ENCODE data around the gene OMP. TPM values are rescaled to one million over a fixed set of nuclear protein-coding genes. Genes with fewer than 3 reads are reported as not detected.

The OMP gene
- total RNA-seq, 2 experiments from 2014 or later, result not detected

GRCh38 chr11:77071671-77072605, 30.7 kb upstream of the OMP start:
- intact Hi-C loops (cut with micrococcal nuclease), result no loop called here

GRCh38 chr11:77072851-77073327, 29.8 kb upstream of the OMP start:
- H3K36me3 Mint-ChIP-seq (ENCODE audit: low read depth), result no peaks in the 10 kb centered on the region
- H3K9me3 Mint-ChIP-seq, result no peaks in the 10 kb centered on the region
- no peak overlapping the region for H3K4me3 Mint-ChIP-seq
- intact Hi-C loops (cut with micrococcal nuclease), result no loop called here
- H3K27ac Mint-ChIP-seq, result no peak overlapping the region
- peaks cover 16% of the 10 kb centered on the region for H3K4me1 Mint-ChIP-seq (ENCODE audit: low read depth)
- no peaks in the 10 kb centered on the region for H3K27me3 Mint-ChIP-seq (ENCODE audit: low read depth)
- CTCF ChIA-PET, result interaction anchor here (1.0 to 4.1 kb wide), 2 partner anchors 10 to 18 kb away, joined by 4 to 19 read pairs; no protein-coding TSS in a partner anchor
- DNase-seq, result no peak

More at GRCh38 chr11:77071671-77072605, 30.7 kb upstream of the OMP start:
- CTCF ChIA-PET, result interaction anchor here (4.1 kb wide), 1 partner anchor 19 kb away, joined by 19 read pairs; no protein-coding TSS in a partner anchor
- H3K9me3 Mint-ChIP-seq, result no peaks in the 10 kb centered on the region
- no peak overlapping the region for H3K27ac Mint-ChIP-seq
- H3K4me3 Mint-ChIP-seq, result no peak overlapping the region
- no peaks in the 10 kb centered on the region for H3K36me3 Mint-ChIP-seq (ENCODE audit: low read depth)
- no peak for DNase-seq
- H3K27me3 Mint-ChIP-seq (ENCODE audit: low read depth), result no peaks in the 10 kb centered on the region
- H3K4me1 Mint-ChIP-seq (ENCODE audit: low read depth), result peaks cover 20% of the 10 kb centered on the region

GRCh38 chr11:77073328-77074001, 29.2 kb upstream of the OMP start:
- Mint-ChIP-seq H3K27me3 (ENCODE audit: low read depth) (no peaks in the 10 kb centered on the region), H3K9me3 (peaks cover 3% of the 10 kb centered on the region), H3K4me1 (ENCODE audit: low read depth) (peaks cover 13% of the 10 kb centered on the region), H3K4me3 (no peak overlapping the region), H3K36me3 (ENCODE audit: low read depth) (no peaks in the 10 kb centered on the region), H3K27ac (no peak overlapping the region)
- CTCF ChIA-PET, result interaction anchor here (1.0 to 4.1 kb wide), 2 partner anchors 9 to 18 kb away, joined by 4 to 19 read pairs; no protein-coding TSS in a partner anchor
- no peak for DNase-seq
- intact Hi-C loops (cut with micrococcal nuclease), result no loop called here

GRCh38 chr11:77074205-77074604, 28.4 kb upstream of the OMP start:
- no peak overlapping the region for H3K4me3 Mint-ChIP-seq
- H3K9me3 Mint-ChIP-seq, result peaks cover 6% of the 10 kb centered on the region
- intact Hi-C loops (cut with micrococcal nuclease), result no loop called here
- no peaks in the 10 kb centered on the region for H3K36me3 Mint-ChIP-seq (ENCODE audit: low read depth)
- H3K4me1 Mint-ChIP-seq (ENCODE audit: low read depth), result peaks cover 13% of the 10 kb centered on the region
- no peak for DNase-seq
- H3K27me3 Mint-ChIP-seq (ENCODE audit: low read depth), result no peaks in the 10 kb centered on the region
- CTCF ChIA-PET, result interaction anchor here (4.1 kb wide), 1 partner anchor 17 kb away, joined by 19 read pairs; no protein-coding TSS in a partner anchor
- no peak overlapping the region for H3K27ac Mint-ChIP-seq

- no peak overlapping the region for H3K27ac Mint-ChIP-seq
- no peak for DNase-seq
- no peaks in the 10 kb centered on the region for H3K27me3 Mint-ChIP-seq (ENCODE audit: low read depth)
- no peak overlapping the region for H3K4me3 Mint-ChIP-seq
- intact Hi-C loops (cut with micrococcal nuclease), result no loop called here
- no peaks in the 10 kb centered on the region for H3K36me3 Mint-ChIP-seq (ENCODE audit: low read depth)
- peaks cover 6% of the 10 kb centered on the region for H3K9me3 Mint-ChIP-seq
- H3K4me1 Mint-ChIP-seq (ENCODE audit: low read depth), result peaks cover 13% of the 10 kb centered on the region
- CTCF ChIA-PET, result interaction anchor here (0.8 to 4.1 kb wide), 2 partner anchors 16 to 26 kb away, joined by 4 to 19 read pairs; no protein-coding TSS in a partner anchor
Measured at GRCh38 chr11:77074626-77075221, 27.9 kb upstream of the OMP start.

GRCh38 chr11:77075425-77075905, 27.2 kb upstream of the OMP start:
- intact Hi-C loops (cut with micrococcal nuclease), result no loop called here
- no peak for DNase-seq
- CTCF ChIA-PET, result interaction anchor here (0.8 to 4.1 kb wide), 2 partner anchors 16 to 27 kb away, joined by 4 to 19 read pairs; no protein-coding TSS in a partner anchor
- Mint-ChIP-seq H3K4me1 (ENCODE audit: low read depth) (peaks cover 13% of the 10 kb centered on the region), H3K9me3 (peaks cover 6% of the 10 kb centered on the region), H3K27ac (no peak overlapping the region), H3K4me3 (no peak overlapping the region), H3K36me3 (ENCODE audit: low read depth) (no peaks in the 10 kb centered on the region), H3K27me3 (ENCODE audit: low read depth) (no peaks in the 10 kb centered on the region)

- CTCF ChIA-PET, result interaction anchor here (0.5 to 5.0 kb wide), 3 partner anchors 12 to 160 kb away, joined by 3 to 51 read pairs (median 3); no protein-coding TSS in a partner anchor
- H3K27me3 Mint-ChIP-seq (ENCODE audit: low read depth), result no peaks in the 10 kb centered on the region
- no peak for DNase-seq
- no peak overlapping the region for H3K27ac Mint-ChIP-seq
- H3K4me1 Mint-ChIP-seq (ENCODE audit: low read depth), result peaks cover 17% of the 10 kb centered on the region
- intact Hi-C loops (cut with micrococcal nuclease), result no loop called here
- H3K36me3 Mint-ChIP-seq (ENCODE audit: low read depth), result no peaks in the 10 kb centered on the region
- H3K4me3 Mint-ChIP-seq, result no peak overlapping the region
- peaks cover 6% of the 10 kb centered on the region for H3K9me3 Mint-ChIP-seq
Measured at GRCh38 chr11:77079666-77080065, 23.0 kb upstream of the OMP start.

GRCh38 chr11:77080643-77081210, 21.9 kb upstream of the OMP start:
- Mint-ChIP-seq H3K4me3 (no peak overlapping the region), H3K9me3 (peaks cover 6% of the 10 kb centered on the region), H3K27me3 (ENCODE audit: low read depth) (no peaks in the 10 kb centered on the region), H3K36me3 (ENCODE audit: low read depth) (no peaks in the 10 kb centered on the region), H3K4me1 (ENCODE audit: low read depth) (peaks cover 17% of the 10 kb centered on the region), H3K27ac (no peak overlapping the region)
- intact Hi-C loops (cut with micrococcal nuclease), result no loop called here
- CTCF ChIA-PET, result interaction anchor here (0.6 to 5.0 kb wide), 5 partner anchors 11 to 162 kb away, joined by 3 to 51 read pairs (median 4); no protein-coding TSS in a partner anchor
- DNase-seq, result no peak

GRCh38 chr11:77081381-77081851, 21.2 kb upstream of the OMP start:
- peak overlapping the region; percentile 30 for H3K27ac Mint-ChIP-seq

GRCh38 chr11:77081976-77082836, 20.4 kb upstream of the OMP start:
- H3K9me3 Mint-ChIP-seq, result peaks cover 6% of the 10 kb centered on the region
- peak overlapping the region; percentile 74 for H3K4me3 Mint-ChIP-seq
- intact Hi-C loops (cut with micrococcal nuclease), result loop anchor here (2.0 kb wide), 1 partner anchor 15 kb away; the partner anchor contains the start of gene CAPN5
- CTCF ChIA-PET, result interaction anchor here (0.6 to 5.0 kb wide), 10 partner anchors 9 to 377 kb away, joined by 3 to 51 read pairs (median 4); no protein-coding TSS in a partner anchor
- H3K27me3 Mint-ChIP-seq (ENCODE audit: low read depth), result no peaks in the 10 kb centered on the region
- H3K36me3 Mint-ChIP-seq (ENCODE audit: low read depth), result no peaks in the 10 kb centered on the region
- H3K27ac Mint-ChIP-seq, result peak overlapping the region; percentile 89
- peaks cover 17% of the 10 kb centered on the region for H3K4me1 Mint-ChIP-seq (ENCODE audit: low read depth)
- DNase-seq, result no peak

More at GRCh38 chr11:77081381-77081851, 21.2 kb upstream of the OMP start:
- Mint-ChIP-seq H3K27me3 (ENCODE audit: low read depth) (no peaks in the 10 kb centered on the region), H3K4me3 (no peak overlapping the region), H3K9me3 (peaks cover 6% of the 10 kb centered on the region), H3K4me1 (ENCODE audit: low read depth) (peaks cover 17% of the 10 kb centered on the region), H3K36me3 (ENCODE audit: low read depth) (no peaks in the 10 kb centered on the region)
- CTCF ChIA-PET, result interaction anchor here (0.7 to 5.0 kb wide), 7 partner anchors 10 to 163 kb away, joined by 3 to 51 read pairs (median 4); no protein-coding TSS in a partner anchor
- DNase-seq, result no peak
- intact Hi-C loops (cut with micrococcal nuclease), result no loop called here
